Medulla oblongata (tissue), 1 donor: ENCODE measurements around the gene SPRR2E.
"Not testable (repeated sequence)": the region's sequence is repeated elsewhere in the genome, so short reads cannot be mapped to it uniquely, and the experiment has no call there.

Source experiments
- DNase-seq: peaks from one replicate; pipeline ENCODE4 v3.0.0-alpha.2; 2015; ENCODE audit errors: extremely low spot score

The SPRR2E gene

DNA sequence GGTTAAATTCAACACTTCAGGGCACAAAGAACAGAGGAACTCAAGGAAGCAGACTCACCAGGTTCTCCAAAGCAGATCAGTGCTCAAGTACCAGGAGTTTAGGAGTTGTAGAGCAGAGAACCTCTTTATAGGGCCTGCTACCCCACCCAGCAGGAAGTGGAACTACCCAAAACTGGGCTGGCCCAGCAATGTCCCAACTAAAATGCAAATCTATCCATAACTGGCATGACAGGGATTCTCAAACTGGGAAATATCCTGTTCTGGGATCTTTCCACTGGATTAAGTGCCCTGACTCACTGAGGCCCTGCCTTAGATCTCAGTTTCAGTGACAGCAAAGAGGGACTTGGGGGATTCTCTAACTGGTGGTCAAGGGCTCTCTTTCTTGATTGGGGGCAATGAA is at the start of gene SPRR2E:
Gene SPRR2E (minus strand): TSS at position 101 of the 400 bp plus-strand sequence. CDS start 775 bp downstream, outside the sequence.
- no peak for DNase-seq

DNA sequence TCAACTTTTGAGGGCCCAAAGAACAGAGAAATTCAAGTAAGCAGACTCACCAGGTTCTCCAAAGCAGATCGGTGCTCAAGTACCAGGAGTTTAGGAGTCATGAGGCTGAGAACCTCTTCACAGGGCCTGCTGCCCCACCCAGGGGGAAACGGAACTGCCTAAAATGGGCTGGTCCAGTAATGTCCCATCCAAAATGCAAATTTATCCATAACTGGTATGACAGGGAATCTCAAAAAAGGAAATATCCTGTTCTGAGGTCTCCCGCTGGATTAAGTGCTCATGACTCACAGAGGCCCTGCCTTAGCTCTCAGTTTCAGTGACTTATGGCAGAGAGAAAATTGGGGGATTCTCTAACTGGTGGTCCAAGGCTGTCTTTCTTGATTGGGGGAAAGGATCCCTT is 47.1 kb upstream of the SPRR2E start:
- DNase-seq, result no peak

DNA sequence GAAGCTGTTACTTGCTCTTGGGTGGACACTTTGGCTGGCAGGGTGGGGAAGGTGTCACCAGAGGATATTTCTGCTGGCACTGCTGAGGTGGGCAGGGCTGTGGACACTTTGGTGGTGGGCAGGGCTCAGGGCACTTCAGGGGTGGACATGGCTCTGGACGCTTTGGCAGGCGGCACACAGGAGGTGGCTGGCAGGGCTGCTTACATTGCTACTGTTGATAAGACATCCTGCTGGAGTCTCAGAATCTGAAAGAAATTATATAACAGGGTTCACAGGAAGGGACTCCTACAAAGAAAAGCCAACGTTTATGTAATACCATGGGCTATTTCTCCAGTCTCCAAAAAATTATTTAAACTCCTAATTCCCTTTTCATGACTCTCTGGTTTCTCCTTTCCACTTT is 46.2 kb upstream of the SPRR2E start:
- DNase-seq, result no peak

- no peak for DNase-seq
Observed at GRCh38 chr1:153133743-153134142, 39.4 kb upstream of the SPRR2E start.

GRCh38 chr1:153133267-153133666 is 38.9 kb upstream of the SPRR2E start:
- DNase-seq, result no peak

DNA sequence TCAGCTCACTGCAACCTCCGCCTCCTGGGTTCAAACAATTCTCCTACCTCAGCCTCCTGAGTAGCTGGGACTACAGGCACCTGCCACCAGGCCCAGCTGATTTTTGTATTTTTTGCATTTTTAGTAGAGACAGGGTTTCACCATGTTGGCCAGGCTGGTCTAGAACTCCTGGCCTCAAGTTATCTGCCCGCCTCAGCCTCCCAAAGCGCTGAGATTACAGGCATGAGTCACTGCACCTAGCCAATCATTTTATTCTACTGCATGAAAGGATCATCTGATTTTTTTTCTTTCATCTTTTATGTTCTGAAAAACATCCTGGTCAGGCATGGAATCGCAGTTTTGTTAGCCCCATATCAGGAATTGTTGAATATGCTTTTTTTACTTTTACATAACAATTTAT is 34.4 kb upstream of the SPRR2E start:
- not testable (repeated sequence) for DNase-seq

GRCh38 chr1:153127296-153127695 is 33.0 kb upstream of the SPRR2E start:
- DNase-seq, result no peak

GRCh38 chr1:153125536-153125935 is 31.2 kb upstream of the SPRR2E start:
- DNase-seq, result no peak

- DNase-seq, result not testable (repeated sequence)
Observed at GRCh38 chr1:153123793-153124192, 29.5 kb upstream of the SPRR2E start.

DNA sequence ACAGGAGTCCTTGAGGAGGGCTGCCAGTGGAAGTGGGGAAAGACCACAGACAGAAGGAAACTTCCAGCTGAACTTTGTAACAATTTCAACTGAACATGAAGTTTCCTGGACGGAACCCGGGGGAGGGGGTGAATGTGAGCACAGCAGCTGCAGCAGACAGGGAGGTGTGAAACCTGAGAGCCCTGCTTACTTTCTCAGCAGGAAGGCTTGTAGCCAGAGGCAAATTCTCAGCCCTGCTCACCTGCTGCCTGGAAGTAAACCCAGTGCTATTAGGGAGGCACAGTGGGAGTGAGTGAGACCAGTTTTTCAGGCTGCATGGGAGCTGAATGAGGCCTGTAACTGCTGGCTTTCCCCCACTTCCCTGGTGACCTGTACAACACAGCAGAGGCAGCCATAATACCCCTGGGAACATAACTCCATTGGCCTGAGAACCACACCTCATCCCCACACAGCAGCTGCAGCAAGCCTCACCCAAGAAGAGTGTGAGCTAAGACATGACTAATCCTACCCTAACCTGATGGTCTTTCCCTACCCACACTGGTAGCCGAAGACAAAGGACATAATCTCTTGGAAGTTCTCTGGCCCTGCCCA is 28.6 kb upstream of the SPRR2E start:
- DNase-seq, result no peak

- no peak for DNase-seq
Observed at GRCh38 chr1:153120945-153121344, 26.6 kb upstream of the SPRR2E start.

- DNase-seq, result no peak
Observed at GRCh38 chr1:153119491-153119971, 25.2 kb upstream of the SPRR2E start.

- not testable (repeated sequence) for DNase-seq
Observed at GRCh38 chr1:153115264-153115663, 20.9 kb upstream of the SPRR2E start.

DNA sequence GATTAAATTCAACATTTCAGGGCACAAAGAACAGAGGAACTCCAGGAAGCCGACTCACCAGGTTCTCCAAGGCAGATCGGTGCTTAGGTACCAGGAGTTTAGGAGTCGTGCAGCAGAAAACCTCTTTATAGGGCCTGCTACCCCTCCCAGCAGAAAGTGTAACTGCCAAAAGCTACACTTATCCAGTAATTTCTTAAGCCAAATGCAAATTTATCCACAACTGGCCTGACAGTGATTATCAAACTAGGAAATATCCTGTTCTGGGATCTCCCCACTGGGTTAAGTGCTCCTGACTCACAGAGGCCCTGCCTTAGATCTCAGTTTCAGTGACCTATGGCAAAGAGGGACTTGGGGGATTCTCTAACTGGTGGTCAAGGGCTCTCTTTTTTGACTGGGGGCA is 19.1 kb upstream of the SPRR2E start, which contains the start of gene SPRR2F:
Gene SPRR2F (minus strand): TSS at position 101 of the 400 bp plus-strand sequence. CDS start 783 bp downstream, outside the sequence.
- no peak for DNase-seq

DNA sequence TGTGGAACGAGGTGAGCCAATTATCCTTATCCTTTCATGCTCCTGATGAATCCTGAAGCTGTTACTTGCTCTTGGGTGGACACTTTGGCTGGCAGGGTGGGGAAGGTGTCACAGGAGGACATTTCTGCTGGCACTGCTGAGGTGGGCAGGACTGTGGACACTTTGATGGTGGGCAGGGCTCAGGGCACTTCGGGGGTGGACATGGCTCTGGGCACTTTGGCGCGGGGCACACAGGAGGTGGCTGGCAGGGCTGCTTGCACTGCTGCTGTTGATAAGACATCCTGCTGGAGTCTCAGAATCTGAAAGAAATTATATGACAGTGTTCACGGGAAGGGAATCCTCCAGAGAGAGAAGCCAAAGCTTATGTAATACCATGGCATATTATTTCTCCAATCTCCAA is 18.1 kb upstream of the SPRR2E start:
- DNase-seq, result not testable (repeated sequence)

GRCh38 chr1:153100245-153100644 is 5.9 kb upstream of the SPRR2E start:
- DNase-seq, result no peak

DNA sequence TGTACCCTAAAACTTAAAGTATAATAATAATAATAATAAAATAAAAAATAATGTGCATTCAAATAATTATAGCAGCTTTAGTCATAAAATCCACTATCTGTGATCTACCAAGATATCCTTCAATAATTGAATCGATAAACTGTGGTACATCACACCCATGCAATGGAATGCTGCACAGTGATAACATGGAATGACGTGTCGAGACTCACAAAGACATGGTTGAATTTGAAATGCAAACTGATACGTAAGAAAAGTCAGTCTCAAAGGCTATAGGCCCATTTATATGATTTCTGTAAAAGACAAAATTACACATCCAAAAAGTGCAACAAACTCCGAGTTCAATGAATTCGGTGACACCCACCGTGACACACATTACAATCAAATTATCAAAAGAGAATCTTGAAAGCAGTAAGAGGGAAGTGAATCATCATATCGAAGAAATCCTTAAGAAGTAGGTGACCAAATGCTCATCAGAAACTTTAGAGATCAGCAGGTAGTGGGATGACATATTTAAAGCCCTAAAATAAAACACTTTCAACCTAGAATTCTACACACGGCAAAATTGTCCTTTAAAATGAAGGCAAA is 5.2 kb upstream of the SPRR2E start:
- no peak for DNase-seq

- DNase-seq, result no peak
Observed at GRCh38 chr1:153095764-153096163, 1.4 kb upstream of the SPRR2E start.

DNA sequence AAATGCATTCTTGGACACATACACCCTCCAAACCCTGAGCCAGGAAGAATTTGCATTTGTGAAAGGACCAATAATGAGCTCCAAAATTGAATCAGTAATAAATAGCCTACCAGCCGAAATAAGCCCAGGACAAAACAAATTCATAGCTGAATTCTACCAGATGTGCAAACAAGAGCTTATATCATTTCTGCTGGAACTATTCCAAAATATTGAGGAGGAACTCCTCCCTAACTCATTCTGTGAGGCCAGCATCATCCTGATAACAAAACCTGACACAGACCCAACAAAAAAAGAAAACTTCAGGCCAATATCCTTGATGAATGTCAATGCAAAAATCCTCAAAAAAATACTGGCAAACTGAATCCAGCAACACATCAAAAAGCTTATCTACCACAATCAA is 6.7 kb downstream of the SPRR2E start:
- no peak for DNase-seq

GRCh38 chr1:153081736-153082135 is 12.6 kb downstream of the SPRR2E start:
- no peak for DNase-seq

DNA sequence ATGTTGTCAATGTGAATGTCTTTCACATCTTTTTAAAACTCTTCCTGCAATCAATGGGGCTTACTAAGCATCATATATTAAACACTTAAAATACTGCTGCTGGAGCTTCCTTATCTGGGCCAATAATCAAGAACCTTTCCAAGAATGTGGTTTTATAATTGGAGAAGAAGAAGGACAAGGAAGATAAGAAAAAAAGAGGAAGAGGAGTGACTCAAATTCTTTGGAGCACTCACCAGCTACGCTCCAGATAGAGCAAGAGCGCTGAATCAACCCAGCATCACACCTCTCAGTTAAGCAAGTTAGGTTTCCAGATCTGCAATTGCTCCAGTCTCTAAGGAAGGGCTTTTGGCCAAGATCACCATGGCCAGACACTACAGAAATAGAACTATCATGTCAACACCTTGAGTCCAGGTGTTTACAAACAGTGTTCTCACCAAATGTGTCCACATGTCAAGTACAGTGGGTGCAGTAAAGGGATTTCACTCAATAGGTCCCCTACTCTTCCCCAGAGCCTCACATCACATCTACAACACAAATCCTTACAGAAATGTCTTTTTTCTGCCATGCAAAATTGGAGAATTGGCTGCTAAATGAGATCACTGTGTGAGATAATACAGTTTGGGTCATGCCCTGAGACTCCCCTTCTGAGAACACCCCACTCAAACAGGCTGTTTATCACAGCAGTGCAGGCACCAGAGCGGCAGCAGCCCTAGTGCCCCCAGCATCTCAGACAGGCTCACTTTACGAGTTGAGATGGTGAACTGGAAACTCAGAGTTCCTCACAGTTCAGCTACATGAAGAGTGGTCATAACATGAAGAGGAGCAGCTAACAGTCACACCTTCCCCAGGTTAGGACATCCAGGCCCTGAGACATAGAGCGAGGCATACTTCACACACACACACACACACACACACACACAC is 21.3 kb downstream of the SPRR2E start:
- no peak for DNase-seq

DNA sequence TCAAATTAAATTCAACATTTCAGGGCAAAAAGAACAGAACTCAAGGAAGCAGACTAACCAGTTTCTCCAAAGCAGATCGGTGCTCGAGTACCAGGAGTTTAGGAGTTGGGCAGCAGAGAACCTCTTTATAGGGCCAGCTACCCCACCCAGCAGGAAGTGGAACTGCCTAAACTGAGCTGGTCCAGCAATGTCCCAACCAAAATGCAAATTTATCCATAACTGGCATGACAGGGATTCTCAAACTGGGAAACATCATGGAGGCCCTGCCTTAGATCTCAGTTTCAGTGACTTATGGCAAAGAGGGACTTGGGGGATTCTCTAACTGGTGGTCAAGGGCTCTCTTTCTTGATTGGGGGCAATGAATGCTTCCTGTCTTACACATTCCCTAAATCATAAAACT is 22.8 kb downstream of the SPRR2E start, which contains the start of gene SPRR2B:
Gene SPRR2B (minus strand): TSS at position 101 of the 400 bp plus-strand sequence. CDS start 772 bp downstream, outside the sequence.
- DNase-seq, result no peak
